HG03457 (cell line): ENCODE data around the gene LYRM4.
A peak's percentile ranks its signal among the peaks of the same experiment; 100 is the strongest.
"Not testable (repeated sequence)": the region's sequence is repeated elsewhere in the genome, so short reads cannot be mapped to it uniquely, and the experiment has no call there.

Experiments used
- ATAC-seq: cut with Tn5 transposase; IDR thresholded peaks from one replicate; pipeline ENCODE4 v1.9.1; 2021; ENCODE audit warnings: moderate number of reproducible peaks; ENCODE audit not compliant: unreplicated experiment

LYRM4 gene

DNA sequence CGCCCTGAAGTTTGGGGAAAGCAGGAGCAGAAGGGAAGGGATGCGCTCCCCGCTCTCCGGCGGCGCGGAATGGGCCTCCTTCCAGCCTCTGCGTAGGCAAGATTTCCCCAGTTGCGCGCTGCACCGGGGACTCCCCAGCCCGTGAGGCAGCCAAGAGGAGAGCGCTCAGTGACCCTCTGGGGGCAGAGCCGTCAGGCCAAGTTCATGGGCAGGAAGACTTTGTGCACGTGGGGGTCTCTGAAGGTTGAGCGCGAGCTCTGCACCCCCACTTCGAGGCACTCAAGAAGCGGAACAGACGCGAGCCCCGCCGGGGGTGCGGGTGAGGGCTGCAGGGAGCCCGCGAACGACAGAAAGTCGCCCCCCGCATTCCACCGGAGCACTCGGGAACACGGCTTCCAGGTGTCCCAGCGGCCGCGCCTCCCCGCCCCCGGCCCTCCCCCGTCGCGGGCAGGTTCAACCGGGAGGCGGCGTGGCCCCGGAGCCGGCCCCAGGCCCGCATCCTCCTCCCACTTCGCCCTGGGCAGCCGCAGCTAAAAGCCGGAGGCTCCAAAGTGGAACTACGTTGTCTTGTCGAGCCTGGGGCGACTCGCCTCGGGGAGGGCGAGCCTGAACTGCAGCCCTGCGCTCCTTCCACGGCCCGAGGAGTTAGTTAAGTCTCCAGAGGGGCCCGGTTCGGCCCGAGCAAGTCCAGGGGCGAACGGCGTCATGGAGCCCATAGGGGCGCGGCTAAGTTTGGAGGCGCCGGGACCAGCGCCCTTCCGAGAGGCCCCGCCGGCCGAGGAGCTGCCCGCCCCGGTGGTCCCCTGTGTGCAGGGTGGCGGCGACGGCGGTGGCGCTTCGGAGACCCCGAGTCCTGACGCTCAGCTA, 175.7 kb downstream of the LYRM4 start, which contains the start of gene PPP1R3G:
PPP1R3G (plus strand) TSS at position 561 of the 867 bp plus-strand sequence; CDS start at position 706, 145 bp downstream.
- peak; percentile 50 for ATAC-seq

DNA sequence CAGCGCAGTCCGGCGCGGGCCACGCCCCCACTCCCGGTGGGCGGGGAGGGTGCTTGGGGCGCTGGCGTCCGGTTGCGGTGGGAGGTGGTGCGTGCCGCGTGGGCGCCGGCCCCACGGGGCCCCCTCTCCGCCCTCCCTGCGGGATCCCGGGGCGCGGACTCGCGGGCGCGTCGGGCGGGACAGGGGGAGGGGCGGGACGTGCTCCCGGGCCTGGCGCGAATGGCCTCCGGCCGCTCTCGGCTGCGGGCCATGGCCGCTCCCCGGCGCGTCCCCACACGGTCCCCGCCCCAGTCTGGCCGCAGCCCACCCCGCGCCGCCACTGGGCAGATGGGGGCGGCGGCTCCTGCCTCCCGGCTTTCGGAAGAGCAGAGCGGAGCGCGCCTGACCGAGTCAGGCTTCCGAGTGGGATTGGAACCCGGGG, 176.4 kb downstream of the LYRM4 start:
- ATAC-seq: peak; percentile 31

DNA sequence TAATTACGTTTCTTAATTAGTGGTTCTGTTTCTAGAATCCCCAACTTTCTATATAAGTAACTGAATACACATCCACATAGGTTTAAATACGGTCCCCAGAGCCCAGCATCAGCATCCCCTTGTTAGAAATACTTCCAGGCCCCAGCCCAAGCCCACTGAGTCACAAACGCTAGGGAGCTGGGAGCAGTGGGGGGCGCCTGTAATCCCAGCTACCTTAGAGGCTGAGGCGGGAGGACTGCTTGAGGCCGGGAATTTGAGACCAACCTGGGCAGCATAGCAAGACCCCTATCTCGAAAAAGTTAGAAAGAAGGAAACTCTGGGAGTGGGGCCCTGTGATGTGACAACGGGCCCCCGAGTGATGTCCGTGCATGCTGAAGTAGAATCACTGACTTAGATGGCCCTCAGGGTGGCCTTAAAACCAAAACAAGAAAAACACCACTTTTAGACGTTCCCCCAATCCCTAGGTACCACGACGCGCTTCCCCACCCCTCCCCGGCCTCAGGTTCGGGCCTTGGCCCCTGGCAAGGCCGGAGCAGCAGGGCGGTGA, 176.9 kb downstream of the LYRM4 start:
- no peak for ATAC-seq

DNA sequence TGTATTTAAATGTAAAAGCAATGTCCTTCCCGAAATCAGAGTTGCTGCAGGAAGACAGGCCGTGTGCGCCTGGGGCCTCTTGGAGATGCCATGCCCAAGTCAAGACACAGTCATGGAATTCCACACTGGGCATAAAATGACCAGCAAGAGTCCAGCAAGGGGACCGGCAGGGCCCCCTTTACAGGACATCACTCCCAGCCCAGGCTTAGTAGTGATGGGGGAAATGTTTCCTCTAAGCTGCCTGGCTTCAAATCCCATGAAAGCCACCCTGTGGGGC, 177.5 kb downstream of the LYRM4 start:
- no peak for ATAC-seq

DNA sequence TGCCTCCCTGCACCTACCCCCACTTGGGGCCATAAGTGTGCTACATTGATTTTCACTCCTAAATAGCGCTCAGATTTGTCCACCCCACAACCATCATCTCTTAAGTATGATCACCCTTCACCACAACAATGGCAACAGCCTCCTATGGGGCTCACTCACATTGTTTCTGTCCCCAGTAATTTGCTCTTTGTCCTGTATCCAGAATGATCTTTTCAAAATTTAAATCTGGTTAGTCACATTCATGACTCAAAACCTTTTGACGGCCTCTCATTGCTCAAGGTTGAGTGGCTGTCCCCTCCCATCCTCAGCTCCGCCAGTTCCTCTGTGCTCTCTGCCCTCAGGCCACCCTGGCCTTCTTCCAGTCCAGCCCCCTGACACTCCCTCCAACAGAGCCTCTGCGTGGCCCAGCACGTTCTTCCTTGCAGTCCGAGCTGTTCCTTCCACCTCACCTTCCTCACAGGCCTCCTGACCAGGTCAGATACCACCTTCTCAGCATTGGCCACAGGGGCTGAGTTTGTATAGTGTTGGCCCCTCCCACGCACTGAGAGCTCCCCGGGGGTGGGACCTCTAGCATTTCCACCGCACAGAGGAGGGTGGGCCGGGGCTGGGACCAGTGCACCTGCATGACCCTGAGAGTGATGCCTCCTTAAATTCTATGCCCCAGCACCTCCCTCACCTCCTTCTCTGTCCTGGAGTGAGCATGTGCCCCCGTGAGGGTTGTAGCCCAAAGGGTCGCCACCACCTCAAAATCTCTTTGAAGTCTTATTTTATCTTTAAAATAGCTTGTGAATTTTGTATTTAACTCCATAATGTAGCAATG, 178.1 kb downstream of the LYRM4 start:
- ATAC-seq: no peak

DNA sequence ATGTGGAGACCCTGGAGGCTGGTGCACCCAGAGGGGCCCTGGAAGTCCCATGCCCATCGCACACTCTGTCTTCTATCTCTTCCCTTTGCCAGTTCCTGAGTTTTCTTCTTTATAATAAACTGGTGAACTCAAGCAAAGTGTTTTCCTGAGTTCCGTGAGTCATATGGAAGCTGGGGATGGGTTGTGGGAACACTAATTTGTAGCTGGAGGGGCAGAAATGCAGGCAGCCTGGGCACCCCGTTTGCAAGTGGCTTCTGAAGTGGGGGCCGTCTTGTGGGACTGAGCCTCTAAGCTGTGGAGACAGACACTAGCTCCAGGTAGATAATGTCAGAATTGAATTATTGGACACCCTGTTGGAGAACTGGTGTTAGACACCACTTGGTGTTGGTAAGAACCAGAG, 178.8 kb downstream of the LYRM4 start:
- no peak for ATAC-seq

DNA sequence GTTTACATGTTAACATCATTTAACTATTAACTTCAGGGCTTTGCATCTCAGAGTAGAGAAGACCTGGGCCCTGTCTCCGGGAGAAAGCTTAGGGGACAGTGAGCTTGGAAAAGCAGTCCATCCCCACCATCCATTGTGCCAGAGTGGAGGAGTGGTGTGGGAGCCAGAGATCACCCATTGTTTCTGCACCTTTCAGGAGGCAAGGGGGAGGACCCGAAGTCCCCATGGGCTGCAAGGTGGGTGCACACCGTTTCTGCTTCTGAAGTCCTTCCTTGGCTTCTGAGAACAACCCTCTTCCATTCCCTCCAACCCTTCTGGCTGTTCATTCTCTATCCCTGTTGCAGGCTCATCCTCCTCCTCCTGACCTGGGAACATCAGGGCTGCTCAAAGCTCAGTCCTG, 179.6 kb downstream of the LYRM4 start:
- no peak for ATAC-seq

DNA sequence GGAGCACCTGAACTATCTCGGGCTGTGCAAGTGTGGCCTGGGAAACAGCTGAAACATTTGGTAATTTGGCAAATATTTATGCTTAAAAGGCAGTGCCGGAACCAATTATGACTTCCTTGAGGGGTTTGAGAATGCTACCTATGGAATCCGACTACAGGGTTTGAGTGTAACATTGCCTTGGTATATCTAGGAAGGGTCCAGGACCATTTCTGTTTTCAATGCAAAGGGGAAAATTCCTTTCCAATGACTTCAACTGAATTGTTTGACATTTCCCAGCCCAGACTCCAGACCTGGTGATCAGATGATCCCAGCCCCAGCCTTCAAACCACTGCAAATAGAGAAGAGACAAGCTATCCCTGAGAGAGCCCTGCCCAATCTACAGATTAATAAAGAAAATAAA, 180.2 kb downstream of the LYRM4 start:
- no peak for ATAC-seq

DNA sequence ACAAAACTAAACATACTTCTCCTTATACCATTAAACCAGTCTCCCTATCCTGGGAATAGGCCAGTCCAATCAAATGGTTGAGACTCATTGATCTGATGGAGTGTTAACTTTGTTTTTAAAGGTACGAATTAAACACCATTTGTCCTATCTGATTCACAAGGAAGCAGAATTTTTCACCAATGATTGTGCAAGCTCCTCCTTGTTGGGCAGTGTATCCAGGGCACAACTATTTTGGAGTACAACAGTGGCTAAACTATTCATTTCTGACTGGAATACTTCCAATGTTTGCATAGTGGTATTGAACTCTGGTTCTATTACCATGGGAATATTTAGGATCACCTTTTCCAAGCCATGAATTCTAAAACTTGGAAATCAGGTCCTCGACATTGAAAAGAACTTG, 181.1 kb downstream of the LYRM4 start:
- no peak for ATAC-seq

DNA sequence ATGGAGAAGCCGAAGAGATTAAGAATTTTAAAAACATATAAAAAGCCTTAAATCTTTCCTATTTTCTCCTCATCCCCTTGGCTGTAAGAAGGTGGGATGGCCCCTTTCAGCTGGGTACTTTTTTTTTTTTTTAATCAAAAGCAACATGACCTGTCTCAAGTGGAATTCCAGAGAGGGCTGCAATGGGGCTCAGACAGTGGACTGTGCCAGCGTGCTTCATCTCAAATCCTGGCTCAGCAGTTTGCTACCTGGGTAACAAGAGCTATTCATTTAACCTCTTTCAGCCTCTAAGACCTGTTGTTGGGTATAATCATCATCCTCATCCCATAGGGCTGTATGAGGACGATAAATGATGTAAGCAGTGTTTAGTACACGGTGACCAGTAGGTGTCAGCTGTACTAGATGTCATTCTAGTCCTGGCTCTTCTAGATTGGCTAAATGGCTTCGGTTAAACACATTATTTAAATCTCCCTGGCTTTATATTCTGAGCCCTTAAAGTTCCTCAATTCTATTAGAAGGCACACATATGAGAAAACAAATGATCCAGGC, 182.6 kb downstream of the LYRM4 start:
- ATAC-seq: no peak

DNA sequence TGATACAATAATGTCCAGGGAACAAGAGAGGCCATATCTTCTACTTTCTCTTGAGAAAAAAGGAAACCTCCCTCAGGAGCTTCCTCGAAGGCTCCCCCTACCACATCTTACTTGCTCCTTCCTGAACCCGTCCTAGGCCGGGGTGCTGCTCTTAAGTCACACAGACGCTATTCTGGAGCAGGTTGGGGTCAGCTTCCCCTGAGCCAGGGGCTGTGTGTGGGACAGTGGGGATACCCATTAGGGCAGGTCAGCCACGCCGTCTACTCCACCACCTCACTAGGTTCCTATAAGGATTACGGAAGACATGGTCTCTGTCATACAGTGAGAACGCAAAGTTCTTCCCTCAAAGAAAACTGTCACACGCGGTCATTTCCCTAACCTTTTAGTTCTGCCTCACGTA, 183.8 kb downstream of the LYRM4 start:
- ATAC-seq: no peak

DNA sequence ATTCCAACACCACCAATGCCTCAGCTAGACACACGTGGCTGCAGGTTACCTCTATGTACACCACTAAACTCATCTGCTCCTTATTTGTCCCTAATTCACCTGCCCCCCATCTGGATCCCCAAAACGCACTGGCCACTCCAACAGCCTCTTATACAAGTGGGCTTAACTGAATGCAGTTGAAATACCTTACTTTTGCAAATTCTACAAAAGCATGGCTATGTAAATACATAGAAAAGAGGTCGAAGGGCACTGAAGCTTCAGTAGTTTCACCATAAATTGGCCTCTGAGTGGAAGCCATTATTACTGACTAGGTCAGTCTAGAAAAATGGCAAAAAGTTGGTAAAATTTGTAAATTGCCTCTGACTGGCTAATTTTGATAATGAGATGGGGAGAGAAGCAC, 186.8 kb downstream of the LYRM4 start:
- ATAC-seq: no peak

DNA sequence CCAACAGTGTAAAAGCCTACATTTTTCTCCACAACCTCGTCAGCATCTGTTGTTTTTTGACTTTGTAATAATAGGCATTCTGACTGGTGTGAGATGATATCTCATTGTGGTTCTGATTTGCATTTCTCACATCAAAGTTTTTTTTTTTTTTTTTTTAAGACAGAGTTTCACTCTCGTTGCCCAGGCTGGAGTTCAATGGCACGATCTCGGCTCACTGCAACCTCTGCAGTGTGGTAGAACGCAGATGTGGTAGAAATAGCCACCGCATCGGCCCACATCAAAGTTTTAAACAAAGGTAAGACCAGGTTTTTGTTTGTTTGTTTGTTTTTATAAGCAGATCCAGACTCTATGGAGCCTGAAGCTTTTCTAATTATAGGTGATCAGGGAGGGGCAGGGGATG, 188.3 kb downstream of the LYRM4 start:
- no peak for ATAC-seq

DNA sequence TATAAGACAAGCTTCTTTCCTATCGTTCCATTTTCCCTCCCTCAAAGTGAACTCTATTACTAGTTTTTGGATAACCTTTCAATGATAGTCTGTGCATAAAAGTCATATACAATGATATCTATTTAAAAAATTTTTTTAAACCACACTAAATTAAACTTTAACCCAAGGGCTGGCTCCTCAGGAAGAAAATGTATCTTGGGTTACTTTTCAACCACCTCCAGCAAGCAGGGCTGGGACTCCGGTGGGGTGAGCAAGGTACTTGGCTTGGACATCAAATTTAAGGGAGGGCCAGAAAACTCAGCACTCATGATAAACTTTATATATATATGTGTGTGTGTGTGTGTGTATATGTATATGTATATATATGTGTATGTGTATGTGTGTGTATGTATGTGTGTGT, 189.5 kb downstream of the LYRM4 start:
- ATAC-seq: no peak

DNA sequence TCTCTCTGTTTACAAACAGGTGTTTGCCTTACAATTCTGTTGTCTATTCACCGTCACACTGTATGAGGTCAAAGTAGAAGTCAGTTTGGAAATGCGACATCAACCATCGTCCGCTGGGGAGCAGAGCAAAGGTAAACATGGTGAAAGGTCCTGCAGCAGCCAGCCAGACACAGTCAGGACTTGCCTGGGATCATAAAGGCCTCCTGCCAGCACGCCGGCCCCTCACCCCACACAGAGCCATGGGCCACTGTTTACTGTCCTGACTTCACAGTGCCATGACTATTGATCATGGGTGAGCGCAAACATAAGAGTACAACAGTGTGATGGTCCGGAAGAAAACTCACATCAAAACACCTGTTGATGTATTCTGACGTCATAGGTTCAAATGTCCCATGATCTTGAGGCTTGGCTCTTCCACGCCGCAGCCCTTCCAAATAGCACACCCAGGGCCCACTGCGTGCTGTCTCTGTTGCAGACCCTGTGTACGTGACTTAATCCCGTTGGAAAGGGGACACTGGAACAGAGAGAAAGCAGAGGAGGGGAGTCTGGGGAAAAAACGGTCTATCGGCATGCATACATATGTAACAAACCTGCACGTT, 192.5 kb downstream of the LYRM4 start:
- ATAC-seq: no peak

DNA sequence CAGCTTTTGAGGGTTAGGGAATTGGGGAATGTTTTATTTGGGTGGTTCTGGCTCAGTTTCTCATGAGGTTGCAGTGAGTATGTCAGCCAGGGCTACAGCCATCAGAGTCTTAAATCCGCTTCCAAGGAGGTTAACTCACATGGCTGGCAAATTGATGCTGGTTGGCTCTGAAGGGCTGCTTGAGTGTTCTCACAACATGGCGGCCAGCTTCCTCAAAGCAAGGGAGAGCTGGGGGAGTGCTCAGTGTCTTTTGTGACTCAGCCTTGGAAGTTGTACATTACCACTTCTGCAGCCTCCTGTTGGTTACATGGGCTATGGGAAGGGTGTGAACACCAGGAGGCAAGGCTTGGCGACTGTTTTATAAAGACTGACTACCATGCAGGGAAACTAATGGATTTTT, 193.4 kb downstream of the LYRM4 start:
- no peak for ATAC-seq

DNA sequence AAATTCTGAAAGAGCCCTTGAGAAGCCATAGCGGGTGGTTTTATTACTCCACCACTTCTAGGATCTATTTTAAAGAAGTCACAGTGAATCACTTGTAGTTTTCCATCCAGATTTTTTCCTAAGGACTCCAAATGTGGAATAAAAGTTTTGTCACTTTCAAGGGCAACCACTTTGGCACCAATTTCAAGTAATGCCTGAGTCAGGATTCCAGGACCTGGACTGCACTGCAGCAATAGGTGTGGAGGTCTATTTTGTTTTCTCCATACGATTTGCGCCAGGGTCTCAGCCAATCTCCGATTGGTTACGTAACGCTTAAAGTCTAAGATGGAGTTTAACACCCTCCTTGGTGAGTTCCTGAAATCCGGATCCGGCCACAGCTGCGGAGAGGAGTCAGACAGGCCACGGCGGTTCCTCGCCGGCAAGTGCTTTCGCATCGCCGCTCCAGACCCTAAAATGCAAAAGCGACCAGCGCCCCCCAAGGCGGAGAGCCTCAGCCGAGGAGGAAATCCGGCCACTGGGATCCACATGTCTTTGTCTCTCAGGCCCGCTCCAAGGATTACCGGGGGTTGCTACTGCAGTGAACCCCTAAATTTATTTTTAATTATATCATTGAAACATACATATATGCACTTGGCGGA, 194.2 kb downstream of the LYRM4 start:
- ATAC-seq: no peak

DNA sequence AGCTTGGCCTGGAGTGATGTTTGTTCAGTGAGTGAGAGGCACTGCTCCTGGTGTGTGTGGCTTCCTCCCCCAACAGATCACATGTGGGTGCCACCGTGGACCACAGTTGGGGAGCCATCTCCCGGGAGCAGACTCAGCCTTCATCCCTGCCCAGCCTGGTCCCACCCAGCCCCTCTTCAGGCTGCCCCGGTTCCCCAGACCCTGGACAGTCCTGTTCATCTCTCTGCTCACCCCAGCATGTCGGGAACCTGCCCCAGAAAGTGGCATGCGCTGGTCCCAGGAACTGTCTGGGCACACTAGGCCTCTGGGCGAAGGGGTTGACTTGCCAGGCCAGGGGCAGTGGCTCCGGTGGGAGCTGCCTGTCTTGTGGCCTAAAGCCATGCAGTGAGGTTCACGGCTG, 197.1 kb downstream of the LYRM4 start:
- no peak for ATAC-seq

DNA sequence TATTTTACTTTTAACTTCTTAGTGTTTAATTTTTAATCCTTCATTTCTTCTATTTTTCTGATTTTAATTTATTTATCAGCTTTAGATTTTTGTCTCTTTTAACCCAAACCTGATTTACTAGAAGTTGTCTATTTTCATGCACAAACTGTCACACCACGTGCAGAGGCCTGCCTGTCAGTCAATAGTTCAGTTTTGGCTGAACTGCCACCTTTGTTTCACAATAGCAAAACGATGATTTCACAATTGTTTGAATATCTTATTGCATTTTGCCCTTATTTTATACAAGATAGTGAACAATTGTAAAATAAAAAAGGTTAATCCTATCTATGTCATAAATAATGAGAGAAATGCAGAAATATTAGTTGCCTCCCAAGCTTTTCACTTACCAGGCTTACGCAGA, 199.6 kb downstream of the LYRM4 start:
- no peak for ATAC-seq

DNA sequence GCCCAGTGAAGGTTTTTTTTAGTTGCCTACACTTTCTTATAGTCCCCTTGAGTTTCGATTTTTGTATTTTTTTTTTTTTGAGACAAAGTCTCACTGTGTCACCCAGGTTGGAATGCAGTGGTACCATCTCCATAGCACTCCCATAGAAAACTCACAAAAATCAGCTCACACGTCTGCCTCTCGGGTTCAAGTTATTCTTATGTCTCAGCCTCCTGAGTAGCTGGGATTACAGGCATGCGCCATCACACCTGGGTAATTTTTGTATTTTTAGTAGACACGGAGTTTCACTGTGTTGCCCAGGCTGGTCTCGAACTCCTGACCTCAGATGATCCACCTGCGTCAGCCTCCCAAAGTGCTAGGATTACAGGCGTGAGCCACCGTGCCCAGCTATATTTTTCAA, 200.3 kb downstream of the LYRM4 start:
- ATAC-seq: not testable (repeated sequence)
